Measurements from ENCODE around the gene AP2A1. TPM values are rescaled to one million over a fixed set of nuclear protein-coding genes. Genes with fewer than 3 reads are reported as not detected.

The AP2A1 gene
- total RNA-seq, 1 donor from 2014 or later, result 168 TPM

DNA sequence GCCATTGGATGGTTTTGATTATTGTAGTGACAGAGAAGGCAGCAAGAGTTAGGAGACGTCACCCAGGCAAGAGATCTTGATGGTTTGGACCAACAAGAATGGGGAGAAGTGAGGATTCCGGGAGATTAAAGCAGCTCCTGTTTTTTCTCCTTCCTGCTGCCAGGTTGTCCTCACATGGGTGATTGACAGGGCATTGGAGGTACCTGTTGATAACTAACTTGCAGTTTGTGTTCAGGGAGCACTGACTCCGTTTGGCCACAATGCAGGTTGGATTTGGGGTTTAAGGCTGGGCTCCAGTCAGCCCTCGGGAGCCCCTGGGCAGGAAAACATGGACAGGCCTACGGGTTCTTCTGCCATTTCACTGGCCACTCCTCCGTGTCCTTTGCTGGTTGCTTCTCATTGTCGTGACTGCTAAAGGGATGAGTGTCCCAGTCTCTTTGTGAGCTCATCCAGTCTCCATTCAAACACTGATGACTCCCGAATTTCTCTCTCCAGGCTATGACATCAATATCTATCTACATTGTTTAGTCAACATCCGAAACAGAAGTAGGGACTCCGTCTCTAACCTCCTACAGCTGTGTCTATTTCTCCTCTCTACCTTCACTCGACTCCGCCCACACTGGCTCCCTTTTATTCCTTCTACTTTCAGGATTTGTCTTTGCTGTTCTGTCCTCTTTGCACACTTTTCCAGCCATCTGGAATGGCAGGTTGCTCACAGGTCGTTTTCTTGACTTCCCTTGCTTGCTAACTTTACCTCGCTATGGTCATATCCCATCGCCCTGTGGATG, 82.8 kb downstream of the AP2A1 start:
- FAIRE-seq, result no peak
- no peak for TF ChIP-seq EZH2 (IDR thresholded peaks at IDR 0.05; ENCODE audit: insufficient read depth, low read length)
- TF ChIP-seq, protein P1, sequence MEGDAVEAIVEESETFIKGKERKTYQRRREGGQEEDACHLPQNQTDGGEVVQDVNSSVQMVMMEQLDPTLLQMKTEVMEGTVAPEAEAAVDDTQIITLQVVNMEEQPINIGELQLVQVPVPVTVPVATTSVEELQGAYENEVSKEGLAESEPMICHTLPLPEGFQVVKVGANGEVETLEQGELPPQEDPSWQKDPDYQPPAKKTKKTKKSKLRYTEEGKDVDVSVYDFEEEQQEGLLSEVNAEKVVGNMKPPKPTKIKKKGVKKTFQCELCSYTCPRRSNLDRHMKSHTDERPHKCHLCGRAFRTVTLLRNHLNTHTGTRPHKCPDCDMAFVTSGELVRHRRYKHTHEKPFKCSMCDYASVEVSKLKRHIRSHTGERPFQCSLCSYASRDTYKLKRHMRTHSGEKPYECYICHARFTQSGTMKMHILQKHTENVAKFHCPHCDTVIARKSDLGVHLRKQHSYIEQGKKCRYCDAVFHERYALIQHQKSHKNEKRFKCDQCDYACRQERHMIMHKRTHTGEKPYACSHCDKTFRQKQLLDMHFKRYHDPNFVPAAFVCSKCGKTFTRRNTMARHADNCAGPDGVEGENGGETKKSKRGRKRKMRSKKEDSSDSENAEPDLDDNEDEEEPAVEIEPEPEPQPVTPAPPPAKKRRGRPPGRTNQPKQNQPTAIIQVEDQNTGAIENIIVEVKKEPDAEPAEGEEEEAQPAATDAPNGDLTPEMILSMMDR (IDR thresholded peaks at IDR 0.05; ENCODE audit: insufficient read depth, low read depth, low read length), result no peak
- Mint-ChIP-seq H3K9me3 (ENCODE audit: unreplicated experiment) (peaks cover 13% of the 10 kb centered on the region), H3K4me1 (ENCODE audit: low read depth, unreplicated experiment) (peaks cover 24% of the 10 kb centered on the region), H3K36me3 (ENCODE audit: low read depth, unreplicated experiment) (peaks cover 17% of the 10 kb centered on the region), H3K27me3 (ENCODE audit: low read depth, unreplicated experiment) (no peaks in the 10 kb centered on the region), H3K27ac (ENCODE audit: unreplicated experiment) (peak overlapping the region; percentile 29), H3K4me3 (ENCODE audit: unreplicated experiment) (peak overlapping the region; percentile 83)
- H2AFZ ChIP-seq (ENCODE audit: low read depth, low read length), result no peak overlapping the region
- DNase-seq (ENCODE audit: low read depth), result no peak
- peaks cover 45% of the 10 kb centered on the region for H4K20me1 ChIP-seq (ENCODE audit: insufficient read depth, low read length)
- H3K27ac ChIP-seq (ENCODE audit: low read depth, low read length), result no peak overlapping the region
- peak overlapping the region; percentile 99 for H3K9ac ChIP-seq (ENCODE audit: low read length)
- H3K9me3 ChIP-seq (ENCODE audit: insufficient read depth, low read depth, low read length), result no peaks in the 10 kb centered on the region
- no peaks in the 10 kb centered on the region for H3K36me3 ChIP-seq (ENCODE audit: insufficient read depth, low read length)
- peaks cover 39% of the 10 kb centered on the region for H3K79me2 ChIP-seq (ENCODE audit: insufficient read depth, low read length)
- peak overlapping the region; percentile 75 for H3K4me3 ChIP-seq (ENCODE audit: insufficient read depth, low read depth, low read length)
- peak overlapping the region; percentile 93 for H3K4me2 ChIP-seq (ENCODE audit: low read length)
- H3K4me1 ChIP-seq (ENCODE audit: insufficient read depth, low read length), result peaks cover 28% of the 10 kb centered on the region
- H3K27me3 ChIP-seq (ENCODE audit: insufficient read depth, low read length), result no peaks in the 10 kb centered on the region

DNA sequence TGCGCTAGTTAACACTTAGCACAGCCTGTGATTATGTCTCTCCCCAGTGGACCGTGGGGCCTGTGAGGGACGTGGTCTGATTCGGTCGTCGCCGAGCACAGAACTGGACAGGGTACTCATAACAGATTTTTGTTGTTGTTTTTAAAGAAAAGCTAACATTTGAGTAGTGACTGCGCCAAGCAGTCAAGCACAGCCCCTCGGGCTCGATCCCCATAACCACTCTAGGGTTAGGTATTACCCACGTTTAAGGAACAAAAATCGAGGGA, 83.4 kb downstream of the AP2A1 start:
- Histone ChIP-seq H3K9ac (ENCODE audit: low read length) (peak overlapping the region; percentile 99), H3K79me2 (ENCODE audit: insufficient read depth, low read length) (peaks cover 44% of the 10 kb centered on the region), H3K4me2 (ENCODE audit: low read length) (peak overlapping the region; percentile 93), H2AFZ (ENCODE audit: low read depth, low read length) (no peak overlapping the region), H3K27me3 (ENCODE audit: insufficient read depth, low read length) (no peaks in the 10 kb centered on the region), H3K27ac (ENCODE audit: low read depth, low read length) (peak overlapping the region; percentile 97), H3K4me1 (ENCODE audit: insufficient read depth, low read length) (peaks cover 28% of the 10 kb centered on the region), H3K9me3 (ENCODE audit: insufficient read depth, low read depth, low read length) (no peaks in the 10 kb centered on the region), H4K20me1 (ENCODE audit: insufficient read depth, low read length) (peaks cover 49% of the 10 kb centered on the region), H3K36me3 (ENCODE audit: insufficient read depth, low read length) (no peaks in the 10 kb centered on the region), H3K4me3 (ENCODE audit: insufficient read depth, low read depth, low read length) (peak overlapping the region; percentile 75)
- TF ChIP-seq, protein P1 (IDR thresholded peaks at IDR 0.05; ENCODE audit: insufficient read depth, low read depth, low read length), result no peak
- no peak for TF ChIP-seq EZH2 (IDR thresholded peaks at IDR 0.05; ENCODE audit: insufficient read depth, low read length)
- no peaks in the 10 kb centered on the region for H3K27me3 Mint-ChIP-seq (ENCODE audit: low read depth, unreplicated experiment)
- peaks cover 13% of the 10 kb centered on the region for H3K9me3 Mint-ChIP-seq (ENCODE audit: unreplicated experiment)
- peak overlapping the region; percentile 34 for H3K27ac Mint-ChIP-seq (ENCODE audit: unreplicated experiment)
- DNase-seq (ENCODE audit: low read depth) (no peak), FAIRE-seq (no peak)
- H3K36me3 Mint-ChIP-seq (ENCODE audit: low read depth, unreplicated experiment), result peaks cover 17% of the 10 kb centered on the region
- peak overlapping the region; percentile 83 for H3K4me3 Mint-ChIP-seq (ENCODE audit: unreplicated experiment)
- H3K4me1 Mint-ChIP-seq (ENCODE audit: low read depth, unreplicated experiment), result peaks cover 24% of the 10 kb centered on the region

Measured in astrocyte (in vitro differentiated cells and primary cell).